Activated CD4-positive, alpha-beta memory T cell treated with anti-CD3 and anti-CD28 coated beads for 36 hours (primary cell): ENCODE measurements around the gene SSNA1. TPM values are rescaled to one million over a fixed set of nuclear protein-coding genes. Genes with fewer than 3 reads are reported as not detected.

Experiments
- CTCF ChIA-PET: fragments of 350-600 bp; sonication (Branson Sonifier 250); formaldehyde crosslinking; loops from one replicate; lab custom pipeline; 2021; ENCODE audit warnings: antibody characterized with exemption, inconsistent platforms; lab: Charles Lee
- POLR2A ChIA-PET: fragments of 350-600 bp; sonication (Branson Sonifier 250); formaldehyde crosslinking; loops from one replicate; lab custom pipeline; 2021; ENCODE audit warnings: antibody characterized with exemption; lab: Charles Lee
- DNase-seq: peaks from one replicate; pipeline ENCODE4 v3.0.0-alpha.2; 2020
- H3K27ac Mint-ChIP-seq: one replicate; pipeline ENCODE4 v1.8.0; 2021; ENCODE audit warnings: mixed read lengths
- H3K27me3 Mint-ChIP-seq: one replicate; pipeline ENCODE4 v1.8.0; 2021; ENCODE audit warnings: mixed read lengths
- H3K36me3 Mint-ChIP-seq: one replicate; pipeline ENCODE4 v1.8.0; 2021; ENCODE audit warnings: mixed read lengths
- H3K4me1 Mint-ChIP-seq: one replicate; pipeline ENCODE4 v1.8.0; 2021; ENCODE audit warnings: low read depth, mixed read lengths
- H3K4me3 Mint-ChIP-seq: one replicate; pipeline ENCODE4 v1.8.0; 2021; ENCODE audit warnings: mild to moderate bottlenecking, mixed read lengths
- H3K9me3 Mint-ChIP-seq: one replicate; pipeline ENCODE4 v1.8.0; 2021; ENCODE audit warnings: mixed read lengths
- intact Hi-C: fragments of 100-400 bp; cut with micrococcal nuclease; formaldehyde crosslinking; loops from one replicate; pipeline ENCODE4 v1.15.1; 2023
- total RNA-seq, 2 experiments: library from RNA; stranded (reverse); gene quantifications; one replicate each; pipeline ENCODE4 v1.2.3, GENCODE V29; 2021

The SSNA1 gene
- total RNA-seq, 2 experiments from 2014 or later, result 58.9 to 62.1 TPM

- ChIA-PET CTCF (interaction anchor here (1.1 to 3.2 kb wide), 3 partner anchors 37 to 62 kb away, joined by 3 to 13 read pairs (median 6); no protein-coding TSS in a partner anchor), POLR2A (interaction anchor here (0.5 kb wide), 1 partner anchor 86 kb away, joined by 3 read pairs; no protein-coding TSS in a partner anchor)
- intact Hi-C loops, result no loop called here
- DNase-seq, result no peak
- Mint-ChIP-seq H3K27me3 (peaks cover 17% of the 10 kb centered on the region), H3K4me1 (no peaks in the 10 kb centered on the region), H3K27ac (no peak overlapping the region), H3K9me3 (no peaks in the 10 kb centered on the region), H3K4me3 (no peak overlapping the region), H3K36me3 (no peaks in the 10 kb centered on the region)
Observed at GRCh38 chr9:137173796-137174664, 14.4 kb upstream of the SSNA1 start.

DNA sequence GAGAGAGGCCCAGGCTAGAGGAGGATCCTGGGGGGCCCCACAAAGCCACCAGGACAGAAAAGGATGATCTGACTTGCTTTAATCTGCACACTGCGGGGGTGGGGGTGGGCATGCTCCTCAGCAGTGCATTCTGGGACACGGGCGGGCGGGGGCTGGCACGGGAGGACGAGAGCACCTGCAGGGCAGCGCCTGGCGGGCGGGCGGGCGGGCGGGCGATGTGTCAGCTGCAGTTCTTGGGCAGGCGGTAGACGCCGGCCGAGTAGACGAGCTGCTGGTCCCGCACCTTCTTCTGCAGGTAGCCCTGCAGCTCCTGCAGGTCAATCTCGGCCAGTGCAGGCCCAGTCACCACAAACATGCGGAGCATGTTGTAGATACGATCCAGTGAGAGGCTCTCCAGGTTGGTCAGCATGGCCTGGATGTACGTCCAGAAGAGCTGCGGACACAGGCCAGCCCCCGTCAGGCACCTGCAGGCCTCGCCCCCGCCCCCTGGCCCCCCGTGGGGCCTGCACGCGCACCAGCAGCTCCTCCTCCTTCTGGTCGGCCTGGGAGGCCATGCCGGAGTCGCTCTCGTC lies 13.7 kb upstream of the SSNA1 start:
- H3K36me3 Mint-ChIP-seq, result no peaks in the 10 kb centered on the region
- no peak overlapping the region for H3K4me3 Mint-ChIP-seq
- H3K27ac Mint-ChIP-seq, result no peak overlapping the region
- no peaks in the 10 kb centered on the region for H3K9me3 Mint-ChIP-seq
- CTCF ChIA-PET, result interaction anchor here (0.6 to 3.2 kb wide), 4 partner anchors 38 to 107 kb away, joined by 3 to 13 read pairs (median 6); no protein-coding TSS in a partner anchor
- DNase-seq, result peak; percentile 45
- peaks cover 15% of the 10 kb centered on the region for H3K27me3 Mint-ChIP-seq
- POLR2A ChIA-PET, result interaction anchor here (0.5 kb wide), 1 partner anchor 87 kb away, joined by 3 read pairs; no protein-coding TSS in a partner anchor
- no peaks in the 10 kb centered on the region for H3K4me1 Mint-ChIP-seq
- intact Hi-C loops, result no loop called here

GRCh38 chr9:137175345-137175961 lies 13.0 kb upstream of the SSNA1 start:
- POLR2A ChIA-PET, result no interaction called here
- Mint-ChIP-seq H3K27ac (no peak overlapping the region), H3K9me3 (no peaks in the 10 kb centered on the region), H3K36me3 (no peaks in the 10 kb centered on the region), H3K4me3 (no peak overlapping the region), H3K4me1 (no peaks in the 10 kb centered on the region), H3K27me3 (peaks cover 9% of the 10 kb centered on the region)
- intact Hi-C loops, result no loop called here
- DNase-seq, result peak; percentile 54
- CTCF ChIA-PET, result interaction anchor here (1.0 to 3.2 kb wide), 5 partner anchors 46 to 80 kb away, joined by 3 to 13 read pairs (median 3); partner anchors contain the start of gene TUBB4B

- no peak overlapping the region for H3K27ac Mint-ChIP-seq
- ChIA-PET POLR2A (no interaction called here), CTCF (interaction anchor here (0.6 to 3.2 kb wide), 17 partner anchors 13 to 358 kb away, joined by 3 to 13 read pairs (median 3); partner anchors contain the start of genes CYSRT1, MAN1B1, RNF224 and SSNA1)
- peak; percentile 45 for DNase-seq
- intact Hi-C loops, result no loop called here
- H3K36me3 Mint-ChIP-seq, result no peaks in the 10 kb centered on the region
- H3K4me1 Mint-ChIP-seq, result no peaks in the 10 kb centered on the region
- H3K4me3 Mint-ChIP-seq, result no peak overlapping the region
- H3K9me3 Mint-ChIP-seq, result no peaks in the 10 kb centered on the region
- peaks cover 6% of the 10 kb centered on the region for H3K27me3 Mint-ChIP-seq
Observed at GRCh38 chr9:137176302-137177182, 11.9 kb upstream of the SSNA1 start.

- ChIA-PET POLR2A (no interaction called here), CTCF (interaction anchor here (0.6 kb wide), 1 partner anchor 58 kb away, joined by 4 read pairs; no protein-coding TSS in a partner anchor)
- Mint-ChIP-seq H3K9me3 (no peaks in the 10 kb centered on the region), H3K27me3 (peaks cover 3% of the 10 kb centered on the region), H3K27ac (no peak overlapping the region), H3K4me1 (no peaks in the 10 kb centered on the region), H3K4me3 (no peak overlapping the region), H3K36me3 (peaks cover 5% of the 10 kb centered on the region)
- intact Hi-C loops, result no loop called here
- no peak for DNase-seq
Observed at GRCh38 chr9:137178201-137178938, 10.1 kb upstream of the SSNA1 start.

GRCh38 chr9:137178939-137179630 lies 9.4 kb upstream of the SSNA1 start:
- intact Hi-C loops, result no loop called here
- no peaks in the 10 kb centered on the region for H3K27me3 Mint-ChIP-seq
- peaks cover under 1% of the 10 kb centered on the region for H3K4me1 Mint-ChIP-seq
- ChIA-PET CTCF (no interaction called here), POLR2A (no interaction called here)
- H3K36me3 Mint-ChIP-seq, result peaks cover 7% of the 10 kb centered on the region
- H3K9me3 Mint-ChIP-seq, result no peaks in the 10 kb centered on the region
- no peak overlapping the region for H3K27ac Mint-ChIP-seq
- DNase-seq, result no peak
- no peak overlapping the region for H3K4me3 Mint-ChIP-seq

GRCh38 chr9:137179761-137180160 lies 8.7 kb upstream of the SSNA1 start:
- intact Hi-C loops, result no loop called here
- Mint-ChIP-seq H3K27me3 (no peaks in the 10 kb centered on the region), H3K9me3 (no peaks in the 10 kb centered on the region), H3K4me1 (peaks cover 2% of the 10 kb centered on the region), H3K4me3 (no peak overlapping the region), H3K27ac (no peak overlapping the region), H3K36me3 (peaks cover 12% of the 10 kb centered on the region)
- CTCF ChIA-PET, result no interaction called here
- no peak for DNase-seq
- POLR2A ChIA-PET, result no interaction called here

- intact Hi-C loops, result no loop called here
- peaks cover 12% of the 10 kb centered on the region for H3K36me3 Mint-ChIP-seq
Observed at GRCh38 chr9:137180491-137180890, 8.0 kb upstream of the SSNA1 start.

DNA sequence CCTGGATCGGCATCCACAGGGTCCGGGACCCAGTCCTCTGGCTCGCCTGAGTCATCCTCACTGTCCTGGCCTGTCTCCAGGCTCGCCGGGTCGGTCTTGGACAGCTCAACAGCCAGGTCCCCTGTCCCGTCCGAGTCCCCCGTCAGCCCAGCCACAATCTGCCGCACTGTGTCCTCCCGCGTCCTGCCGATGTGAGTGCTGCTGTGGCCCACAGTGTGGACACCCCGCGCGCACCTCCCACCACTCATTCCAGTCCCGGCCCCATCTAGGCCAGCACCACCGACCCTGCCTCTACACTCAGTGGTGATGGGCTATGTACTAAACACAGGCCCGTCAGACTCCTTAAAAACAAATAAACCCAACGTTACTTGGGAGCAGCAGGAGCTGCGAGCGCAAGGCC lies 6.8 kb upstream of the SSNA1 start:
- no peaks in the 10 kb centered on the region for H3K9me3 Mint-ChIP-seq
- intact Hi-C loops, result no loop called here
- peaks cover 12% of the 10 kb centered on the region for H3K36me3 Mint-ChIP-seq
- ChIA-PET CTCF (interaction anchor here (1.0 kb wide), 1 partner anchor 46 kb away, joined by 4 read pairs; the partner anchor contains the start of gene RNF224), POLR2A (interaction anchor here (1.5 kb wide), 1 partner anchor 90 kb away, joined by 3 read pairs; no protein-coding TSS in a partner anchor)
- DNase-seq, result no peak
- no peaks in the 10 kb centered on the region for H3K27me3 Mint-ChIP-seq
- H3K4me3 Mint-ChIP-seq, result no peak overlapping the region
- no peak overlapping the region for H3K27ac Mint-ChIP-seq
- peaks cover 11% of the 10 kb centered on the region for H3K4me1 Mint-ChIP-seq

More at GRCh38 chr9:137180491-137180890, 8.0 kb upstream of the SSNA1 start:
- H3K27me3 Mint-ChIP-seq, result no peaks in the 10 kb centered on the region
- H3K9me3 Mint-ChIP-seq, result no peaks in the 10 kb centered on the region
- DNase-seq, result no peak
- POLR2A ChIA-PET, result interaction anchor here (0.7 to 1.5 kb wide), 2 partner anchors 60 to 91 kb away, joined by 3 read pairs; partner anchors contain the start of gene TUBB4B
- no peak overlapping the region for H3K4me3 Mint-ChIP-seq
- peaks cover 2% of the 10 kb centered on the region for H3K4me1 Mint-ChIP-seq
- H3K27ac Mint-ChIP-seq, result no peak overlapping the region
- CTCF ChIA-PET, result interaction anchor here (1.0 kb wide), 1 partner anchor 47 kb away, joined by 4 read pairs; the partner anchor contains the start of gene RNF224

DNA sequence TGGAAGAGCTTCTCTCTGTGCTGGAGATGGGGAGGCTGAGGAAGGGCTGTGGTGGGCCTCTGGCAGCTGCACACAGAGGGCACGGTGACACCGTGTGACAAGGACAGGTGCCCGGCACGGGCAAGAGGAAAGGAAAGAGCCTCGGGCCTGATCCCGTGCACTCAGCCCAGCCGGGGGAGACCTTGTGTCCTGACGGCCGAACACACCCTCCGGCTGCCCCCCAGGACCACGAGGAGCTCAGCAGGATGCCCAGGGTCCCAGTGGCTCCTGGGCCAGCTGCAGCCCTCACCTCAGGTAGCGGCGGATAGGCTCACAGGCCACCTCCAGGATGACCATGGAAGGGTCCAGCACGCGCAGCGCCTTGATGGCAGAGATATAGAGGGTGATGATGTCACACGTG lies 5.6 kb upstream of the SSNA1 start:
- CTCF ChIA-PET, result no interaction called here
- H3K4me1 Mint-ChIP-seq, result peaks cover 22% of the 10 kb centered on the region
- DNase-seq, result no peak

More for the DNA sequence above, 5.6 kb upstream of the SSNA1 start:
- H3K36me3 Mint-ChIP-seq, result peaks cover 12% of the 10 kb centered on the region
- H3K27me3 Mint-ChIP-seq, result no peaks in the 10 kb centered on the region
- H3K27ac Mint-ChIP-seq, result no peak overlapping the region
- intact Hi-C loops, result no loop called here
- H3K4me3 Mint-ChIP-seq, result no peak overlapping the region
- POLR2A ChIA-PET, result no interaction called here
- H3K9me3 Mint-ChIP-seq, result no peaks in the 10 kb centered on the region
